Fibroblast of lung (primary cell): ENCODE results near the gene LRRC8A. TPM values are rescaled to one million over a fixed set of nuclear protein-coding genes. Genes with fewer than 3 reads are reported as not detected.

Experiments
- DNase-seq, 2 donors: peaks; one replicate each; pipeline versions ENCODE4 v3.0.0 to v3.0.0-alpha.2; 2010; ENCODE audit warnings: low read depth in 2 of 2
- H2AFZ ChIP-seq: 2 replicates; pipeline ENCODE4 v1.5.1; 2012; ENCODE audit warnings: low read length, control low read depth, inconsistent platforms
- H3K27ac ChIP-seq: 2 replicates; pipeline ENCODE4 v1.5.1; 2011; ENCODE audit warnings: low read length, control low read depth; ENCODE audit not compliant: insufficient read depth
- H3K27me3 ChIP-seq: 2 replicates; pipeline ENCODE4 v1.5.1; 2011; ENCODE audit warnings: mild to moderate bottlenecking, low read length; ENCODE audit not compliant: control insufficient read depth, insufficient read depth
- H3K36me3 ChIP-seq: 2 replicates; pipeline ENCODE4 v1.5.1; 2011; ENCODE audit warnings: low read length; ENCODE audit not compliant: control insufficient read depth, insufficient read depth
- H3K4me1 ChIP-seq: 2 replicates; pipeline ENCODE4 v1.5.1; 2011; ENCODE audit warnings: low read length; ENCODE audit not compliant: control insufficient read depth, insufficient read depth; ENCODE audit errors: extremely low read depth
- H3K4me2 ChIP-seq: 2 replicates; pipeline ENCODE4 v1.5.1; 2011; ENCODE audit warnings: low read length, control low read depth; ENCODE audit not compliant: insufficient read depth; ENCODE audit errors: extremely low read depth
- H3K4me3 ChIP-seq, 4 experiments: fragments of 200-600 bp in 1 of 4; sonication (generic) in 1 of 4; replicated peaks in 1 of 4; 2 replicates each; pipeline ENCODE4 v1.5.1; 2011 to 2016; ENCODE audit warnings: low read length in 4 of 4, low read depth in 3 of 4, mild to moderate bottlenecking in 3 of 4, control low read depth in 2 of 4, inconsistent platforms in 1 of 4, mixed read lengths in 1 of 4; ENCODE audit not compliant: insufficient read depth in 1 of 4; ENCODE audit errors: control extremely low read depth in 1 of 4
- H3K79me2 ChIP-seq: 2 replicates; pipeline ENCODE4 v1.5.1; 2012; ENCODE audit warnings: mild to moderate bottlenecking, low read length, inconsistent platforms; ENCODE audit not compliant: control insufficient read depth, insufficient read depth
- H3K9ac ChIP-seq: 2 replicates; pipeline ENCODE4 v1.5.1; 2011; ENCODE audit warnings: mild to moderate bottlenecking, low read length, control low read depth; ENCODE audit not compliant: insufficient read depth
- H3K9me3 ChIP-seq: 2 replicates; pipeline ENCODE4 v1.5.1; 2012; ENCODE audit warnings: low read depth, low read length; ENCODE audit not compliant: control insufficient read depth, insufficient read depth
- H4K20me1 ChIP-seq: 2 replicates; pipeline ENCODE4 v1.5.1; 2011; ENCODE audit warnings: low read length; ENCODE audit not compliant: control insufficient read depth, insufficient read depth; ENCODE audit errors: extremely low read depth
- EZH2 ChIP-seq: IDR thresholded peaks from 2 replicates; pipeline ENCODE4 v1.5.1; 2012; ENCODE audit warnings: low read length, control low read depth, mild to moderate bottlenecking; ENCODE audit errors: missing control alignments
- polyA plus RNA-seq, 2 donors: library from polyadenylated mRNA; depleted of rRNA in 1 of 2; stranded (reverse) in 1 of 2; unstranded in 1 of 2; fragments of >200 nt; gene quantifications; 2 replicates each; pipeline ENCODE4 v1.2.1, GENCODE V29; 2011 to 2012; ENCODE audit warnings: missing spikeins in 1 of 2
- total RNA-seq: library from RNA; depleted of rRNA; stranded (reverse); fragments of >200 nt; gene quantifications from 2 replicates; pipeline ENCODE4 v1.2.1, GENCODE V29; 2014
- TF ChIP-seq, protein P1 (sequence below), 2 donors: IDR thresholded peaks in 1 of 2; conservative IDR thresholded peaks in 1 of 2; 1 replicate in 1 of 2; 2 replicates in 1 of 2; pipeline ENCODE4 v1.5.1; 2011 to 2012; ENCODE audit warnings: low read length in 2 of 2, control low read depth in 1 of 2, inconsistent platforms in 1 of 2, low read depth in 1 of 2, mild to moderate bottlenecking in 1 of 2

Gene LRRC8A
- total and polyA plus RNA-seq, 2 donors (not counting 1 experiment from before 2014, with no cell fraction given), result 26.1 to 35.4 TPM

- Histone ChIP-seq H3K79me2 (peaks cover 54% of the 10 kb centered on the region), H3K4me1 (peaks cover 36% of the 10 kb centered on the region), H3K36me3 (peaks cover 35% of the 10 kb centered on the region)
These were observed 30.4 kb downstream of the LRRC8A start for GRCh38 chr9:128912270-128912853.

DNA sequence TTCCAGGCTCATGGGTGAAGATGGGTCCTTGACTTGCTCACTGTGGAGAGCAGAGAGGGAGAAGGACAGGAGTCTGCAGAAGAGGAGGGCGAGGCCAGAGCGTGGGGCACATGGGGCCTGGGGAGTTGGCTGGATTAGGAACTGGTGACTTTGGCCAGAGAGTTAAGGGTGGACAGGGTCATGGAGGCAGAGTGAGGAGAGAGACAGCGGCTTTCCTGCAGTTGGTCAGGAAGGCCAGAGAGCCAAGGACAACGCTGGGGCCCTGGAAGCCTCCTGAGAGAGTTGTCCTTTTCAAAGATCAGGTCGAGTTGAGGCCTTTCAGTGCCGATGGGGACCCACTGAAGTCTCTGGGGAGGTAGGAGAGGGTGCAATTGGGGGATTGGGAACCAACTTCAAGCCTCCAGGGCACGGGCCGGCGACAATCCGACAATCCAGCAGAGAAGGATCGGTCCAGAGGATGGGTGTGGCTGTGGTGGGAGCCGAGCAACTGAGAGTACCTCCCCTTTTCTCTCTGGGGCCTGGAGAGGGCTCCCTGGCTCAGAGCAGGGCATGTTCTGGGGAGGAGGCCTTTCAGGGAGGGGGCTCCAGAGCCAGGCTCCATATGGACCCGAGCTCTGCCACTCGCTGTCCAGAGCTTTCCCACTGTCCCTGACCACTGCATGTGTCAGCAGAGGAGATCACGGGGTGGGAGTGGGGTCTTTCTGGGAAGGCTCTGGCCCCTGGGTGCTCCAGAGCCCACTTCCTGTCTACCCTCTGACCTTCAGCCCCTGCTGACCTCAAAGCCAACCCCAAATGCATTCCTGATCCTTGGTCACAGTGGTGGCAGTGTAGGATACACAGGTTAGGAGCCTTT lies 31.3 kb downstream of the LRRC8A start:
- no peaks in the 10 kb centered on the region for H3K27me3 ChIP-seq
- H3K27ac ChIP-seq, result peak overlapping the region; percentile 62
- no peak overlapping the region for H3K4me3 ChIP-seq
- no peak for DNase-seq
- H3K79me2 ChIP-seq, result peaks cover 46% of the 10 kb centered on the region
- peaks cover 38% of the 10 kb centered on the region for H3K4me1 ChIP-seq
- H3K9me3 ChIP-seq, result no peaks in the 10 kb centered on the region
- no peak overlapping the region for H2AFZ ChIP-seq
- no peaks in the 10 kb centered on the region for H4K20me1 ChIP-seq
- H3K9ac ChIP-seq, result no peak overlapping the region
- H3K4me2 ChIP-seq, result no peak overlapping the region
- peaks cover 31% of the 10 kb centered on the region for H3K36me3 ChIP-seq
- TF ChIP-seq, protein P1, sequence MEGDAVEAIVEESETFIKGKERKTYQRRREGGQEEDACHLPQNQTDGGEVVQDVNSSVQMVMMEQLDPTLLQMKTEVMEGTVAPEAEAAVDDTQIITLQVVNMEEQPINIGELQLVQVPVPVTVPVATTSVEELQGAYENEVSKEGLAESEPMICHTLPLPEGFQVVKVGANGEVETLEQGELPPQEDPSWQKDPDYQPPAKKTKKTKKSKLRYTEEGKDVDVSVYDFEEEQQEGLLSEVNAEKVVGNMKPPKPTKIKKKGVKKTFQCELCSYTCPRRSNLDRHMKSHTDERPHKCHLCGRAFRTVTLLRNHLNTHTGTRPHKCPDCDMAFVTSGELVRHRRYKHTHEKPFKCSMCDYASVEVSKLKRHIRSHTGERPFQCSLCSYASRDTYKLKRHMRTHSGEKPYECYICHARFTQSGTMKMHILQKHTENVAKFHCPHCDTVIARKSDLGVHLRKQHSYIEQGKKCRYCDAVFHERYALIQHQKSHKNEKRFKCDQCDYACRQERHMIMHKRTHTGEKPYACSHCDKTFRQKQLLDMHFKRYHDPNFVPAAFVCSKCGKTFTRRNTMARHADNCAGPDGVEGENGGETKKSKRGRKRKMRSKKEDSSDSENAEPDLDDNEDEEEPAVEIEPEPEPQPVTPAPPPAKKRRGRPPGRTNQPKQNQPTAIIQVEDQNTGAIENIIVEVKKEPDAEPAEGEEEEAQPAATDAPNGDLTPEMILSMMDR (conservative IDR thresholded peaks at IDR 0.05 in 1 of 2, IDR thresholded peaks at IDR 0.05 in 1 of 2; ENCODE audit: low read depth in 1 of 2, low read length in 2 of 2), result no peak
- no peak for TF ChIP-seq EZH2

More at GRCh38 chr9:128912270-128912853, 30.4 kb downstream of the LRRC8A start:
- TF ChIP-seq, protein P1 (conservative IDR thresholded peaks at IDR 0.05 in 1 of 2, IDR thresholded peaks at IDR 0.05 in 1 of 2; ENCODE audit: low read depth in 1 of 2, low read length in 2 of 2), result no peak
- no peak for TF ChIP-seq EZH2
- H4K20me1 ChIP-seq, result no peaks in the 10 kb centered on the region
- H3K27me3 ChIP-seq, result no peaks in the 10 kb centered on the region
- H2AFZ ChIP-seq, result no peak overlapping the region
- peak overlapping the region; percentile 65 for H3K4me2 ChIP-seq
- no peak overlapping the region for H3K4me3 ChIP-seq
- peak overlapping the region; percentile 65 for H3K27ac ChIP-seq
- peak; percentile 74 to 98 for DNase-seq
- H3K9ac ChIP-seq, result no peak overlapping the region
- H3K9me3 ChIP-seq, result no peaks in the 10 kb centered on the region

DNA sequence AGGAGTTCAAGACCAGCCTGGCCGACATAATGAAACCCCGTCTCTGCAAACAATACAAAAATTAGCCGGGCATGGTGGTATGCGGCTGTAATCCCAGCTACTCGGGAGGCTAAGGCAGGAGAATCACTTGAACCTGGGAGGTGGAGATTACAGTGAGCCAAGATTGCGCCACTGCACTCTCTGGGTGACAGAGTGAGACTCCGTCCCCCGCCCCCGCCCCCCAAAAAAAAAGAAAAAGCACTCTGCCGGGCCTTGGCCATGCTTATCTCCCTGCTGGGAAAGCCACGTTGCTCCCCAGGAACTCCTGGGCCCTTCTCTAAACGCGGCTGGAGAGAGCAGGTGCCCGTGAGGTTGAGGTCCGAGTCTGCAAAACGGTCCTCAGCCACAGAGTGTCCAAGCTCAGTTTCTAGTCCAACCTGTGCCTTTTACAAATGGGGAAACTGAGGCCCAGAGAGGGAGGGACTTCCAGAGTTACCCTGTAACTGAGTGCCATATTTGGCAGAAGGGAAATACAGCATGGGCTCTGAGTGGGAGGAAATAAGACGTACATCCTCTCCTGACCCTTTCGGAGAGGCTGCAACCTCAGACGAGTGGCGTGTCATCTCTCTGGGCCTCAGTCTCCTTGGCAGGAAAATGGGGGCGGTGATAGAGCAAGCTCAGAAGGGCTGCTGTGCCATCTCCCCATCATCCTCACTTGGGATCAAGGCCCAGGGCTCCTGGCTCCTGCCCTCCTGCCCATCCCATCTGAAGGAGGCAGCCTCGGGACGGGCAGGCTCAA lies 32.3 kb downstream of the LRRC8A start:
- no peak overlapping the region for H3K4me3 ChIP-seq

More for the DNA sequence above, 32.3 kb downstream of the LRRC8A start:
- Histone ChIP-seq H3K36me3 (peaks cover 22% of the 10 kb centered on the region), H3K9me3 (no peaks in the 10 kb centered on the region), H3K4me2 (no peak overlapping the region), H3K4me1 (peaks cover 39% of the 10 kb centered on the region), H3K27ac (no peak overlapping the region), H2AFZ (no peak overlapping the region), H3K79me2 (peaks cover 39% of the 10 kb centered on the region), H3K27me3 (no peaks in the 10 kb centered on the region), H4K20me1 (no peaks in the 10 kb centered on the region), H3K9ac (no peak overlapping the region)
- TF ChIP-seq EZH2, result no peak
- TF ChIP-seq, protein P1 (conservative IDR thresholded peaks at IDR 0.05 in 1 of 2, IDR thresholded peaks at IDR 0.05 in 1 of 2; ENCODE audit: low read depth in 1 of 2, low read length in 2 of 2), result no peak
- DNase-seq, result no peak
